NCI-H1694 treated with DMSO at 0.1 percent for 48 hours (cell line): ENCODE results near the gene SEMA4G.
"Not testable (repeated sequence)": the region's sequence is repeated elsewhere in the genome, so short reads cannot be mapped to it uniquely, and the experiment has no call there.

Source experiments
- DNase-seq: peaks from one replicate; lab custom pipeline; 2025; lab: John Stamatoyannopoulos, UW

SEMA4G gene

GRCh38 chr10:100970914-100971811, 1.9 kb downstream of the SEMA4G start:
- no peak for DNase-seq

DNA sequence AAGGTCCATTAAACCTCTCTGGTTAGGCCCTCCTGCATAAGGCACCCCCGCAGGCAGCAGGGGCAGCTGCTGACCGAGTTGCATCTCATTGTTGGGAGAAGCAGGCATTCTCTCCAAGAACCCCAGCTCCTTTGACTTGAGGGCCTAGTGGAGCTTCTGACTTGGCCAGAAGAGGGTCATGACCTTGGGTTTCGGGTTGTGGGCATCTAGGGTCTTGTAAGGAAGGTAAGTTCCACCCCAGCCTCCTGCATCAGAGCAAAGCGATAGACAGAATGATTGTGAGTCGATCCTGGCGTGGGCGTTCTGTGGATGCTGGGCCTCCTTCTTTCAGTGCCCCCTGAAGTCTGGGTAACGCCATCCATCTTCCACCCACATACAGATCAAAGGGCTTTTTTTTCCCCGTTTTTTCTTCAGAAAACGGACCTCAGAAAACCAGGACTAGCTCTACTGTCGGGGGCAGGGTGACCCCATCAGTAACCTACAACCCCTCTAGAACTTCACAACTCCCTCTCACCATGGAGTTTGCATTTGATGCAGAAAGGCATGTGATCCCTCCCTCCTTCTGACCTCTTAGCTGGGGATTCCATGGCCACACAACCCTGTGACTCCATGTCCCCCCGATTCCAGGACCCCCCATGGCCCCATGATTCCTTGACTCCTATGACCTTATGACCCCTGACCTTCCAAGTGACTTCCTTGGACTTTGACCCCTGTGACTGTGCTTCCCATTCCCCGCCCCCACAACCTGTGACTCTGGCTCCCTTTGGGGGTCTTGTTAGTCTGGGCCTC, 3.0 kb downstream of the SEMA4G start:
- no peak for DNase-seq

GRCh38 chr10:100972904-100973535, 3.7 kb downstream of the SEMA4G start:
- DNase-seq = no peak

DNA sequence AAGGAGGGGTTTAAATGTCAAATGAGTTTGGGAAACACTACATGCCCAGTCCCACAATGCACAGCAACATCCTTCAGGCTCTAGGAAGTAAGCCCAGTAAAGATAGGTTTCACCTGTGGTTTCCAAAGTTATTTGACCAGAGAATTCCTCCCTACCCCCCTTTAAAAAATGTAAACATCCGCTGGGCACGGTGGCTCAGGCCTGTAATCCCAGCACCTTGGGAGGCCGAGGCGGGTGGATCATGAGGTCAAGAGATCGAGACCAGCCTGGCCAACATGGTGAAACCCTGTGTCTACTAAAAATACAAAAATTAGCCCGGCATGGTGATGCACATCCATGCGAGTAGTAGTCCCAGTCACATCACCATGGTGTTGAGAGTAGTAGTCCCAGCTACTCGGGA, 6.1 kb downstream of the SEMA4G start:
- DNase-seq = not testable (repeated sequence)

GRCh38 chr10:100976906-100977305, 7.6 kb downstream of the SEMA4G start:
- DNase-seq = no peak

DNA sequence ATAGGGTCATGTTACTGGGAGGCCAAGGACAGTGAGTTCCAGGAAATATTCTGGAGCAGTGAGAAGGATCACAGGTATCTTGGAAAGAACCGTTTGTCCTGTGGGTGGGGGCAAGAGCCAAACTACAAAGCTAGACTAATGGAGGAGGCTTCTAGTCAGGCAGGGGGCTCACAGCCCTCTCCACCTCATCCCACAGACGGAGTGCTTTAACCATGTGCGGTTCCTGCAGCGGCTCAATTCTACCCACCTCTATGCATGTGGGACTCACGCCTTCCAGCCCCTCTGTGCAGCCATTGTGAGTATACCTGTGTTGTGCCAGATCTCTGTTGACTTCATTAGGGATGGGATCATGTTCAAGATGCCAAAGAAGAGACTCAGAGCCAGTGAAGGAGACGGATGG, 8.1 kb downstream of the SEMA4G start:
- DNase-seq = no peak

GRCh38 chr10:100978121-100978900, 9.0 kb downstream of the SEMA4G start:
- no peak for DNase-seq

DNA sequence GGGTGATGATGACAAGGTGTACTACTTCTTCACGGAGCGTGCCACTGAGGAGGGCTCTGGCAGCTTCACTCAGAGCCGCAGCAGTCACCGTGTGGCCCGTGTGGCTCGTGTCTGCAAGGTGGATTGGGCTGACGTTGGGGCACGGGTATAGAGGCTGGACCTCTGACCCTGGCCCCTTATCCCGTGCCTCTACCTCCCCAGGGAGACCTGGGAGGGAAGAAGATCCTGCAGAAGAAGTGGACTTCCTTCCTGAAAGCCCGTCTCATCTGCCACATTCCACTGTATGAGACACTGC, 9.5 kb downstream of the SEMA4G start:
- DNase-seq = no peak

DNA sequence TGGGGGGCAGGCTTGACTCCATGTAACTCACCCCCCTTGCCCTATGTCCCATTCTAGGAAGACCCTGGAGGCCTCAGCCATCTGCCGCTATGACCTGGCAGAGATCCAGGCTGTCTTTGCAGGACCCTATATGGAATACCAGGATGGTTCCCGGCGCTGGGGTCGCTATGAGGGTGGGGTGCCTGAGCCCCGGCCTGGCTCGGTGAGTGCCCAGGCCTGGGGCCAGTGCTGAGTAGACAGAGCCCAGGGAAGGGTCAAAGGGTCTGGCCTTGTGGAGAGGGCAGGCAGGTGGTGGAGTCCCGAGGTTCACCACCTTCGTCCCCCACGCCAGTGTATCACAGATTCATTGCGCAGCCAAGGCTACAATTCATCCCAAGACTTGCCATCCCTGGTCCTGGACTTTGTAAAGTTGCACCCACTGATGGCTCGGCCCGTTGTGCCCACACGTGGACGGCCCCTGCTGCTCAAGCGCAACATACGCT, 10.5 kb downstream of the SEMA4G start:
- no peak for DNase-seq

DNA sequence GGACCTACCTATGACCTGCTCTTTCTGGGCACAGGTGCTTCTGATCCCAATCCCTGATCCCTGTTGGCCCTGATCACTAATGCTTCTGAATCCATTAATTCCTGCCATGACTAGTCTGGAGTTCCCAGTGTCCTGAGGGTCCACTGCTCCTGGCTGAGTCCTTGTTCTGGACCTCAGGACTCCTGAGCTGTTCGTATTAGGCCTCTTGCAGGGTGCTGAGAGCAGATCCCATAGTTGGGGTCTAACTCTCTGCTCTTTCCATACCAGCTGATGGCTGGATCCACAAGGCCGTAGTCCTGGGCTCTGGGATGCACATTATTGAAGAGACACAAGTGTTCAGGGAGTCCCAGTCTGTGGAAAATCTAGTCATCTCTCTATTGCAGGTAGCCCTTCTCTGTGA, 11.0 kb downstream of the SEMA4G start:
- no peak for DNase-seq

GRCh38 chr10:100980711-100981110, 11.4 kb downstream of the SEMA4G start:
- no peak for DNase-seq

DNA sequence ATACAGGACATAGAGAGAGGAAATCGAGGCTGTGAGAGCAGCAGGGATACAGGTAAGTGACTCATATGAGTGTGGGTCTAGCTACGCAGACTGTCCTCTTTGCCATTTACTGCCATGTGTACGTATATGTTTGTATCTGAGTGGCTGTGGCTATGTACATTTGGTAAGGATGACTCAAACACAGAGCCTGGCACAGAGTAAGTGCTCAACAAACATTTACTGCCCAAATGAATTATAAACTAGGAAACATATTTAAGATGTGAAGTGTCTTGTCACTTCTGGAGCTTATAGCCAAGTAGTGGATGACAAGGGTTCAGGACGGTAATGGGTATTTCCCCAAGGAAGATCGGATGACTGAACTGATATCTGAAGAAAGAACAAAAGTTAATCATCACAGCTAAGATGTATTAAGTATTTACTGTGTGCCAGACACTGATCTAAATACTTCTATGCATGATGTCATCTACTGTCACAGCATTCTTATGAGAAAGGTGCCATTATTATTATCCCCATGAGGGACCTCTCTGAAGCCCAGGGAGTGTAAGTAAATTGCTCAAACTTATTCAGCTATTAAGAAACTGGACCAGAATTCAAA, 12.0 kb downstream of the SEMA4G start:
- DNase-seq = no peak

DNA sequence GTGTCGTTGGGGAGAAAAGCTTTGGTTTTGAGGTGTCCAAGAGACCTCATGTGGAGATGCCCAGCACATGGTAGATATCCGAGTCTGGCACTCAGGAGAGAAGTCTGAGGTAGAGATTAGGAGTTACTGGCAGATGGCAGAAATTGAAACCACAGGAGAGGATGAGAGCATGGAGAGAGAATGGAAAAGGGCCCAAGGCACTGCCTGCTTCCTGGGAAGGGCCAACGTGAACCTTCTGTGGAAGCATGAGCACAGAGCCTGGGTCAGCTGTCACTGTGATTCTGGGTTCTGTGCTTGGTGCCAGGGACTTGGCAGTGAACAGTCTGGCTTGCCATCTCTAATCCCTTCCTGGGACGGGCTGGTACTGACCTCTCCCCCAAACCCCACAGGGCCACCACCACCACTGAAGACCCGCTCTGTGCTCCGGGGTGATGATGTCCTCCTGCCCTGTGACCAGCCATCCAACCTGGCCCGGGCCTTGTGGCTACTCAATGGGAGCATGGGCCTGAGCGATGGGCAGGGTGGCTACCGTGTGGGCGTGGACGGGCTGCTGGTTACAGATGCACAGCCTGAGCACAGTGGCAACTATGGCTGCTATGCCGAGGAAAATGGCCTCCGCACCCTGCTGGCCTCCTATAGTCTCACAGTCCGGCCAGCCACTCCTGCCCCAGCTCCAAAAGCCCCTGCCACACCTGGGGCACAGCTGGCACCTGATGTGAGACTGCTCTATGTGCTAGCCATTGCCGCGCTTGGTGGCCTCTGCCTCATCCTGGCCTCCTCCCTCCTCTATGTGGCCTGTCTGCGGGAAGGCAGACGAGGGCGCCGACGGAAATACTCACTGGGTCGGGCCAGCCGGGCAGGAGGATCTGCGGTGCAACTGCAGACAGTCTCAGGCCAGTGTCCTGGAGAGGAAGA, 13.9 kb downstream of the SEMA4G start:
- no peak for DNase-seq

GRCh38 chr10:100983868-100984671, 14.8 kb downstream of the SEMA4G start:
- DNase-seq = no peak

DNA sequence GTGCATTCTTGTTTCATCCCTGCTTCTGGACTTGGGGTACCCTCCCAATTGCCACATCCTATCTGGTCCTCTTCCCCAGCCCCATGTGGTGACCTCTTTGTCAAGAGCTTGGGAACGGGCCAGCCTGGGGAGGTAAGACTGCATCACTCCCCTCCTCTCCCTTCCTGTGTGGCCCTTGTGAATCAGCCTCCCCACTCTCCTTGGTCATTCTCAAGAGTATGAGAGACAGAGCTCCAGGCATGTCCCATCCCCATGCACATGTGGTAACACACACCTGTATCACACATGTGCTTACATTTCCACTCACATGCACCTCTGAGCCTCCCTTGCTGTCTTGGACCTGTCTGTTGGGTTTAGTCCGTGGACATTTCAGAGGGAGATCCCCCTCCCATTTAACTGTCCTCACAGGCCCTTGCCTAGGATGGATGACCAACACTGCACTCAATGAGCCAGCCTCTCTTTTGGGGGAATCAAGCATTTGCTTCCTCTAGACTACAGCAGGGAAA, 15.4 kb downstream of the SEMA4G start:
- no peak for DNase-seq

GRCh38 chr10:100985336-100985735, 16.0 kb downstream of the SEMA4G start:
- no peak for DNase-seq

DNA sequence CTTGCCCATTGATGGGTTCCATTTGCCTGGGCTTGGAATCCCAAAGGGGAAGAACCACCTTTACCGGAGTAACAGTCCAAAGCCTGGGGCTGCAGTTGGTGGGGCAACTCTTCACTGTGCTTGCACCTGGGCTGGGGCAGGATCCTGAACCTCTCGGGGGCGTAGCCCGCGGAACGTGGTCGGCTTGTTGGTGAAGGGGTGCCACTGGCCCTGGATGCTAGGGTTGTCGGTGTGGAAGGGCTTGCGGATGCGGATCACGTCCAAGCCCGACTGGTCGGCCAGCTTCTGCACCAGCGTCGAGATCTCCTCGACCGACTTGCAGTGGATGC, 17.3 kb downstream of the SEMA4G start:
- no peak for DNase-seq

GRCh38 chr10:100986952-100987684, 17.8 kb downstream of the SEMA4G start, which contains the start of the genes MRPL43 and TWNK:
Gene MRPL43 (minus strand): TSS chr10:100987497. CDS start chr10:100987443, 54 bp downstream.
Gene TWNK (plus strand): TSS chr10:100987543. CDS start chr10:100988211, 668 bp downstream.
- DNase-seq = peak; percentile 43

GRCh38 chr10:100987685-100988049, 18.4 kb downstream of the SEMA4G start:
- no peak for DNase-seq
